Measurements from ENCODE around the gene OR5B17.

Gene OR5B17

DNA sequence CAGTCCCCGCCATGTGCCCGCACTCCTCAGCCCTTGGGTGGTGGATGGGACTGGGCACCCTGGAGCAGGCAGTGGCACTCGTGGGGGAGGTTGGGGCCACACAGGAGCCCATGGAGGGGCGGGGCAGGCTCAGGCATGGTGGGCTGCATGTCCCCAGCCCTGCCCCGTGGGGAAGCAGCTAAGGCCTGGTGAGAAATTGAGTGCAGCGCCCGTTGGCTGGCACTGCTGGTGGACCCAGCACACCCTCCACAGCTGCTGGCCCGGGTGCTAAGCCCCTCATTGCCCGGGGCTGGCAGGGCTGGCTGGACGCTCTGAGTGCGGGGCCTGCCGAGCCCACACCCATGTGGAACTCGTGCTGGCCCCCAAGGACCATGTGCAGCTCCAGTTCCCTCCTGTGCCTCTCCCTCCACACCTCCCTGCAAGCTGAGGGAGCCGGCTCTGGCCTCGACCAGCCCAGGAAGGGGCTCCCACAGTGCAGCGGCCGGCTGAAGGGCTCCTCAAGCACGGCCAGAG is 31.7 kb upstream of the OR5B17 start:
- DNase-seq (ENCODE audit: low read depth in 2 of 2) = no peak
- H3K4me3 ChIP-seq (replicated peaks in 1 of 2; ENCODE audit: low read depth in 2 of 2, low read length in 2 of 2) = no peak overlapping the region
- TF ChIP-seq, protein P1, sequence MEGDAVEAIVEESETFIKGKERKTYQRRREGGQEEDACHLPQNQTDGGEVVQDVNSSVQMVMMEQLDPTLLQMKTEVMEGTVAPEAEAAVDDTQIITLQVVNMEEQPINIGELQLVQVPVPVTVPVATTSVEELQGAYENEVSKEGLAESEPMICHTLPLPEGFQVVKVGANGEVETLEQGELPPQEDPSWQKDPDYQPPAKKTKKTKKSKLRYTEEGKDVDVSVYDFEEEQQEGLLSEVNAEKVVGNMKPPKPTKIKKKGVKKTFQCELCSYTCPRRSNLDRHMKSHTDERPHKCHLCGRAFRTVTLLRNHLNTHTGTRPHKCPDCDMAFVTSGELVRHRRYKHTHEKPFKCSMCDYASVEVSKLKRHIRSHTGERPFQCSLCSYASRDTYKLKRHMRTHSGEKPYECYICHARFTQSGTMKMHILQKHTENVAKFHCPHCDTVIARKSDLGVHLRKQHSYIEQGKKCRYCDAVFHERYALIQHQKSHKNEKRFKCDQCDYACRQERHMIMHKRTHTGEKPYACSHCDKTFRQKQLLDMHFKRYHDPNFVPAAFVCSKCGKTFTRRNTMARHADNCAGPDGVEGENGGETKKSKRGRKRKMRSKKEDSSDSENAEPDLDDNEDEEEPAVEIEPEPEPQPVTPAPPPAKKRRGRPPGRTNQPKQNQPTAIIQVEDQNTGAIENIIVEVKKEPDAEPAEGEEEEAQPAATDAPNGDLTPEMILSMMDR (IDR thresholded peaks at IDR 0.05; ENCODE audit: low read depth, low read length) = no peak

DNA sequence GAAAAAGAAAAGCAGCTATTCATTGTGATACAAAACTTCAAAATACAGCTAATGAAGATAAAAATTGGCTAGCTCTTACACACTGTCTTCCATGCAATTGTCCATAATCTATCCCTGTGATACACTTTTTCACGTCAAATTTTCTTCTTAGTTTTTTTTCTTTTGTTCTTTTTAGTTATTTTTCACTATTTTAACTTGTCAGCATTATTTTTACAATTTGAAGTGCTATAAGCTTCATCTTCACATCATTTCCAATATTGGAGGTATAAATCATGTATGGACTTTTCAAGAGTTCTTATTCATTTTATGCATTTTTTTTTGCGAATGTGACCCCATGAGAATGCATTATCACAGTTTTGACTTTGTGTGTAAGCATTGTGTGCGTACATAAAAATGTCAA is 4.1 kb downstream of the OR5B17 start:
- DNase-seq (ENCODE audit: low read depth in 2 of 2) = no peak
- no peak overlapping the region for H3K4me3 ChIP-seq (replicated peaks in 1 of 2; ENCODE audit: low read depth in 2 of 2, low read length in 2 of 2)
- TF ChIP-seq, protein P1 (IDR thresholded peaks at IDR 0.05; ENCODE audit: low read depth, low read length) = no peak

DNA sequence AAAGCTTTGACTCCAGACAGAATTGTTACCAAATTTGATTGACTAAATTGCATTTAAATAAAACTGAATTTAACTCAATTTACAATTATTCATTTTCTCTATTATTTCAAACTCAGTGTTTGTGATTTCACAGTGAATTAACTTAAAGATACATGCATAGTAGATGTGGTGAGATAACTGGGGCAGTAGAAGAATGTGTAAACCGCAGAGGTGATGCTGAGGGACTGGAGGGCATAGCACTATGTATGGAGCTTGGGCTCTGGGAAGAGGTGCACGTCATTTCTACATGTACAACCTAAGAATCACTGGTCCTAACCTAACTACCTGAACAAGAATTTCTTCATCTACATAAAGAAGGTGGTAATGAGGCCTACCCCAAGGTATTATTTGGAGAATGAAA is 13.7 kb downstream of the OR5B17 start:
- TF ChIP-seq, protein P1 (IDR thresholded peaks at IDR 0.05; ENCODE audit: low read depth, low read length) = no peak
- no peak overlapping the region for H3K4me3 ChIP-seq (replicated peaks in 1 of 2; ENCODE audit: low read depth in 2 of 2, low read length in 2 of 2)
- DNase-seq (ENCODE audit: low read depth in 2 of 2) = no peak

DNA sequence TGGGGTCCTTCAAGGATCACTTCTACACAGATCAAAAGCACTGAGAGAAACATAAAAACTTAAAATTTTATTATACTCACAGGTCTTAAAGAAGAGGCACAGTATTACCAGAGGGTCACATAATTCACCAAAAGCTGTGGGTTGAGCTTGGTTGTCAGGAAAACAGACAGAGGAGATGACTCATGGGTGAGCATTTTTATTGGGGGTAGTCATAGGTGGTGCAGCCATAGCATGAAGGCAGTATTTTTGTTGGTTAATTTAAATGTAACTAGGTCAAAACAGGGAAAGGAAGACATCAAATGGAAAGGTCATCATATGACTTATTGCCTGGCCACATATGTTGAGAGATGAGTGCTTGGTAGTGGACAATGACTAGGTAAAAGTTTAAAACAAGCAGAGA is 24.2 kb downstream of the OR5B17 start:
- DNase-seq (ENCODE audit: low read depth in 2 of 2) = peak; percentile 45 to 97
- H3K4me3 ChIP-seq (replicated peaks in 1 of 2; ENCODE audit: low read depth in 2 of 2, low read length in 2 of 2) = no peak overlapping the region

DNA sequence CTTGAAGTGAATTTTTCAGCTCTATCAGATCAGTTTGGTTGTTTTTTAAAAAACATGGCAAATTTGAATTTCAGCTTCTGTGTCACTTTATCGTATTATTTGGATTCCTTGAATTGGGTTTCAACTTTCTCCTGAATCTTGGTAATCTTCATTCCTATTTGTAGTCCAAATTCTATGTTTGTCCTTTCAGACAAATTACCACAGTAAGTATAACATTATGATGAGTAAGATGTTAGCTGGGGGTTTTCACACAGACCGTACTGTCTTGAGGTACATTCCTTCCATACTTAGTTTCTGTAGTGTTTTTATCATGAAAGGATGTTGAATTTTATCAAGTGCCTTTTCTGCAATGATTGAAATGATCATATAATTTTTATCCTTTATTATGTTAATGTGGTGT is 28.0 kb downstream of the OR5B17 start:
- TF ChIP-seq, protein P1 (IDR thresholded peaks at IDR 0.05; ENCODE audit: low read depth, low read length) = no peak
- DNase-seq (ENCODE audit: low read depth in 2 of 2) = peak in 1 of 2 donors; percentile 82

More for the DNA sequence above, 24.2 kb downstream of the OR5B17 start:
- TF ChIP-seq, protein P1 (IDR thresholded peaks at IDR 0.05; ENCODE audit: low read depth, low read length) = no peak

DNA sequence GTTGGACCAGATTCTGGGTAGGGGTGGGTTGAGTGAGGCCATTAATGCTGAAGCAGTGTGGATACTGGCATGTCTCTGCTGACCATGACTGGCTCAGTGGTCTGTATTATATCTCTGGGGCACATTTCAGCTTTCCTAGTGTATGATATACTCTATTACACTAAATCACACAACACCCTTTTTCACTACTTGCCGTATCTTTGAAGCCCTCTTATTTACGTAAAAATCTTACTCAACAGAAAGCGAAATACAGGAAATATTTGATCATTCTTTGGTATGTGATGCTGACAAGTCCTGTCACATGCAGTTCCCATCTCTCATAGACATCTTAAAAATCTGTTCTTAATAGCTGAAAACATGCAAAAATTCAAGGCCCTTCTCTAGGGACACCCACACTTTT is 40.3 kb downstream of the OR5B17 start:
- TF ChIP-seq, protein P1 (IDR thresholded peaks at IDR 0.05; ENCODE audit: low read depth, low read length) = no peak
- H3K4me3 ChIP-seq (replicated peaks in 1 of 2; ENCODE audit: low read depth in 2 of 2, low read length in 2 of 2) = no peak overlapping the region
- DNase-seq (ENCODE audit: low read depth in 2 of 2) = peak; percentile 1 to 75

More for the DNA sequence above, 28.0 kb downstream of the OR5B17 start:
- no peak overlapping the region for H3K4me3 ChIP-seq (replicated peaks in 1 of 2; ENCODE audit: low read depth in 2 of 2, low read length in 2 of 2)

DNA sequence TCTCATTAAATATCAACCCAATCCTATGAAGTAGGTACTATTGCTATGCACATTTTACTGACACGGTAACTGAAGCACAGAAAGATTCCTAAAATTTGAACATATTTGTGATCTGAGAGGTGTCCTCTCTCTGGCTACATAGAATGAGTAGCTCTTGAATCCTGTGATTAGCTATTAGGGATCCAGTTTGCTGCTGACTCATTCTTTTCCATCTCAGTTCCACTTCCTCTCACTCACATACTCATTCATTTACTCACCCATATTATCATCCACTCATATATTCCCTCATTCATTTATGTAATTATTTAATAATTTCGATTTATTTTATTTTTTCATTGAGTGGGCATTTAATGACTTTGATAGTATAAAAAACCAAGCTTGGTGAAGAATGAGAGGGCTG is 42.7 kb downstream of the OR5B17 start:
- peak in 1 of 2 donors; percentile 85 for DNase-seq (ENCODE audit: low read depth in 2 of 2)
- TF ChIP-seq, protein P1 (IDR thresholded peaks at IDR 0.05; ENCODE audit: low read depth, low read length) = no peak
- no peak overlapping the region for H3K4me3 ChIP-seq (replicated peaks in 1 of 2; ENCODE audit: low read depth in 2 of 2, low read length in 2 of 2)
